Transverse colon (tissue), 4 donors: ENCODE results near the gene HRH2.

Source experiments
- CTCF ChIP-seq, 5 experiments: fragments of 200-600 bp in 3 of 5; fragments of 450-650 bp in 2 of 5; sonication (generic) in 3 of 5; IDR thresholded peaks; 1 replicate in 2 of 5; 2 replicates in 3 of 5; pipeline ENCODE4 v1.5.1; 2016 to 2017; ENCODE audit warnings: antibody characterized with exemption in 5 of 5, inconsistent platforms in 3 of 5, mild to moderate bottlenecking in 2 of 5, moderate library complexity in 1 of 5
- EP300 ChIP-seq: sonication (generic); formaldehyde crosslinking; IDR thresholded peaks from one replicate; pipeline ENCODE4 v1.6.1; 2017; ENCODE audit warnings: antibody characterized with exemption, low read depth
- POLR2AphosphoS5 ChIP-seq, 3 donors: sonication (generic); formaldehyde crosslinking; IDR thresholded peaks; one replicate each; pipeline ENCODE4 v1.6.1; 2016; ENCODE audit warnings: antibody characterized with exemption in 3 of 3

GRCh38 chr5:175692996-175693710 is 35.3 kb downstream of the HRH2 start:
- TF ChIP-seq CTCF (IDR thresholded peaks at IDR 0.05) (no peak), EP300 (no peak), POLR2AphosphoS5 (IDR thresholded peaks at IDR 0.05) (no peak)
